CD14-positive monocyte (primary cell): Measurements from ENCODE around the gene OR2J1. TPM values are rescaled to one million over a fixed set of nuclear protein-coding genes. Genes with fewer than 3 reads are reported as not detected.

Experiments
- DNase-seq, 3 donors: peaks; one replicate each; pipeline ENCODE4 v3.0.0-alpha.2; 2011 to 2022
- H2AFZ ChIP-seq: 2 replicates; pipeline ENCODE4 v1.6.0; 2012; ENCODE audit warnings: mild to moderate bottlenecking, low read depth, low read length, inconsistent platforms; ENCODE audit not compliant: insufficient read depth, poor library complexity, severe bottlenecking
- H3K27ac ChIP-seq, 2 donors: 1 replicate in 1 of 2; 2 replicates in 1 of 2; pipeline ENCODE4 v1.5.1; 2012 to 2013; ENCODE audit warnings: low read length in 2 of 2, control low read depth in 1 of 2, inconsistent platforms in 1 of 2, low read depth in 1 of 2, mild to moderate bottlenecking in 1 of 2
- H3K27me3 ChIP-seq, 2 donors: one replicate each; pipeline versions ENCODE4 v1.6.0 to v1.6.1; 2011 to 2013; ENCODE audit warnings: low read length in 2 of 2; ENCODE audit not compliant: control insufficient read depth in 2 of 2, insufficient read depth in 2 of 2
- H3K36me3 ChIP-seq, 2 donors: replicated peaks in 1 of 2; 1 replicate in 1 of 2; 2 replicates in 1 of 2; pipeline versions ENCODE4 v1.5.1 to v1.6.1; 2012 to 2013; ENCODE audit warnings: low read length in 2 of 2, control low read depth in 1 of 2, inconsistent platforms in 1 of 2, mild to moderate bottlenecking in 1 of 2; ENCODE audit not compliant: insufficient read depth in 2 of 2, control insufficient read depth in 1 of 2
- H3K4me1 ChIP-seq, 2 donors: 1 replicate in 1 of 2; 2 replicates in 1 of 2; pipeline versions ENCODE4 v1.5.1 to v1.6.1; 2012 to 2013; ENCODE audit warnings: low read length in 2 of 2, control low read depth in 1 of 2, inconsistent platforms in 1 of 2, mild to moderate bottlenecking in 1 of 2, moderate library complexity in 1 of 2; ENCODE audit not compliant: insufficient read depth in 2 of 2, control insufficient read depth in 1 of 2
- H3K4me2 ChIP-seq: replicated peaks from 2 replicates; pipeline ENCODE3; 2012; ENCODE audit warnings: low read length, moderate library complexity, mild to moderate bottlenecking; ENCODE audit not compliant: poor library complexity, severe bottlenecking; ENCODE audit errors: extremely low read depth
- H3K4me3 ChIP-seq, 3 experiments: fragments of 200-600 bp in 1 of 3; sonication (generic) in 1 of 3; replicated peaks in 1 of 3; 1 replicate in 2 of 3; 2 replicates in 1 of 3; pipeline ENCODE4 v1.5.1; 2011 to 2013; ENCODE audit warnings: low read length in 3 of 3, mild to moderate bottlenecking in 3 of 3, control low read depth in 2 of 3, low read depth in 2 of 3, inconsistent platforms in 1 of 3, moderate library complexity in 1 of 3
- H3K79me2 ChIP-seq: 2 replicates; pipeline ENCODE4 v1.6.0; 2012; ENCODE audit warnings: mild to moderate bottlenecking, control low read depth, inconsistent platforms, low read length, moderate library complexity; ENCODE audit not compliant: insufficient read depth
- H3K9ac ChIP-seq: 2 replicates; pipeline ENCODE4 v1.6.0; 2017; ENCODE audit warnings: low read length, mild to moderate bottlenecking; ENCODE audit not compliant: insufficient read depth, poor library complexity, severe bottlenecking
- H3K9me3 ChIP-seq, 2 donors: replicated peaks in 1 of 2; 1 replicate in 1 of 2; 2 replicates in 1 of 2; pipeline versions ENCODE4 v1.5.1 to v1.6.1; 2012 to 2013; ENCODE audit warnings: low read length in 2 of 2, control low read depth in 1 of 2; ENCODE audit not compliant: control insufficient read depth in 1 of 2, insufficient read depth in 1 of 2
- H4K20me1 ChIP-seq: 2 replicates; pipeline ENCODE4 v1.6.0; 2012; ENCODE audit warnings: mild to moderate bottlenecking, low read length, control low read depth, moderate library complexity; ENCODE audit not compliant: insufficient read depth
- H3K27ac Mint-ChIP-seq, 7 donors: one replicate each; pipeline ENCODE4 v1.8.0; 2020; ENCODE audit warnings: mild to moderate bottlenecking in 7 of 7, mixed read lengths in 7 of 7, moderate library complexity in 6 of 7, inconsistent platforms in 2 of 7
- H3K27me3 Mint-ChIP-seq, 3 donors: one replicate each; pipeline ENCODE4 v1.8.0; 2021 to 2022; ENCODE audit warnings: low read depth in 3 of 3, mild to moderate bottlenecking in 3 of 3, mixed read lengths in 3 of 3, moderate library complexity in 3 of 3, inconsistent platforms in 1 of 3
- H3K36me3 Mint-ChIP-seq, 2 donors: one replicate each; pipeline ENCODE4 v1.8.0; 2020; ENCODE audit warnings: mixed read lengths in 2 of 2, inconsistent platforms in 1 of 2, mild to moderate bottlenecking in 1 of 2
- H3K4me1 Mint-ChIP-seq: one replicate; pipeline ENCODE4 v1.8.0; 2020; ENCODE audit warnings: mild to moderate bottlenecking, mixed read lengths
- H3K4me3 Mint-ChIP-seq, 2 donors: one replicate each; pipeline ENCODE4 v1.8.0; 2020; ENCODE audit warnings: mild to moderate bottlenecking in 2 of 2, mixed read lengths in 2 of 2, moderate library complexity in 1 of 2
- H3K9me3 Mint-ChIP-seq, 7 donors: one replicate each; pipeline ENCODE4 v1.8.0; 2020 to 2022; ENCODE audit warnings: mixed read lengths in 7 of 7, mild to moderate bottlenecking in 6 of 7, moderate library complexity in 6 of 7, inconsistent platforms in 2 of 7
- CTCF ChIP-seq: fragments of 200-600 bp; IDR thresholded peaks from one replicate; pipeline ENCODE4 v1.8.0; 2022; ENCODE audit warnings: antibody characterized with exemption, mild to moderate bottlenecking
- WGBS: methylation state at CpG from one replicate; pipeline ENCODE4 v1.1.5; 2013; ENCODE audit warnings: missing lambda C conversion rate; ENCODE audit not compliant: insufficient coverage; 5-methylcytosine and 5-hydroxymethylcytosine counted together
- intact Hi-C, 2 donors: fragments of 100-400 bp; cut with micrococcal nuclease; formaldehyde crosslinking; loops; one replicate each; pipeline versions ENCODE4 v1.15.0 to v1.15.1; 2023
- polyA plus RNA-seq, 3 donors: library from polyadenylated mRNA; depleted of rRNA in 1 of 3; unstranded in 2 of 3; stranded (reverse) in 1 of 3; fragments of 300-500 nt in 2 of 3; fragments of >200 nt in 1 of 3; fragmentation: Illumina TruSeq in 2 of 3; gene quantifications; 1 replicate in 2 of 3; 2 replicates in 1 of 3; pipeline ENCODE4 v1.2.3, GENCODE V29; 2012 to 2021

The OR2J1 gene
- polyA plus RNA-seq, 3 donors = not detected

GRCh38 chr6:29071831-29072723 is 27.2 kb upstream of the OR2J1 start:
- H3K36me3 ChIP-seq = no peaks in the 10 kb centered on the region
- H3K27me3 ChIP-seq = no peaks in the 10 kb centered on the region
- peaks cover 2 to 5% (median 3%) of the 10 kb centered on the region in 3 donors for H3K27me3 Mint-ChIP-seq
- H3K4me3 Mint-ChIP-seq = no peak overlapping the region
- H3K36me3 Mint-ChIP-seq = no peaks in the 10 kb centered on the region
- intact Hi-C loops = no loop called here
- H2AFZ ChIP-seq = no peak overlapping the region
- no peak overlapping the region for H3K4me2 ChIP-seq
- H3K9me3 ChIP-seq = no peaks in the 10 kb centered on the region
- TF ChIP-seq CTCF = peak; percentile 33
- no peaks in the 10 kb centered on the region for H4K20me1 ChIP-seq
- no peaks in the 10 kb centered on the region for H3K79me2 ChIP-seq
- no peak overlapping the region for H3K9ac ChIP-seq
- peak in 1 of 3 donors; percentile 2 for DNase-seq
- H3K27ac ChIP-seq = no peak overlapping the region
- peaks cover 0 to 5% (median 0%) of the 10 kb centered on the region in 7 donors for H3K9me3 Mint-ChIP-seq
- H3K4me3 ChIP-seq = no peak overlapping the region
- no peak overlapping the region for H3K27ac Mint-ChIP-seq
- no peaks in the 10 kb centered on the region for H3K4me1 Mint-ChIP-seq
- no peaks in the 10 kb centered on the region for H3K4me1 ChIP-seq
- WGBS = 34% methylated on average over 7 of the region's 9 CpGs

DNA sequence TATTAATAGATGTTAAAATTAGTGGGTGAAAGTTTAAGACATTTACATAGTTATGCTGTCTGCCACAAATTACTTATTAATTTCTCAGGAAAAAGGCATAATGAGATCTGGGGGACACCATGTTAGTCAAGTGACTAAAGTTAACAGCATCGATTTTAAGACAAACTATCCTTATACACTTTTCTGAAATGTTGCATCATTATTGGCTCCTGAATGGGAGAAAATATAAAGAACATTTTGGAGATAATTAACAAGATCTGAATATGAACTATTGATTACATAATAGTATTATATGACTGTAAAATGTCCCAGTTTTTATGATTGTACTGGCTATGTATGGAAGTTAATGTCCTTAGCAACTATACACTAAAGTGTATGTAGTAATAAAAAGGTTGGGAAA is 20.1 kb upstream of the OR2J1 start:
- Histone ChIP-seq H3K36me3 (no peaks in the 10 kb centered on the region), H2AFZ (no peak overlapping the region), H3K9me3 (peaks cover 0 to 3% of the 10 kb centered on the region in 2 donors), H3K79me2 (no peaks in the 10 kb centered on the region), H3K27me3 (no peaks in the 10 kb centered on the region), H4K20me1 (no peaks in the 10 kb centered on the region), H3K4me2 (no peak overlapping the region), H3K27ac (no peak overlapping the region), H3K4me3 (no peak overlapping the region), H3K9ac (no peak overlapping the region), H3K4me1 (no peaks in the 10 kb centered on the region)
- Mint-ChIP-seq H3K9me3 (peaks cover 0 to 9% (median 2%) of the 10 kb centered on the region in 7 donors), H3K27ac (no peak overlapping the region), H3K36me3 (no peaks in the 10 kb centered on the region), H3K4me1 (no peaks in the 10 kb centered on the region), H3K27me3 (peaks cover 1 to 6% (median 2%) of the 10 kb centered on the region in 3 donors), H3K4me3 (no peak overlapping the region)
- no peak for DNase-seq
- intact Hi-C loops = no loop called here
- WGBS = no CpG with 5 or more reads among the region's 1 CpG
- TF ChIP-seq CTCF = no peak
